ENCODE measurements around the gene CRABP1. TPM values are rescaled to one million over a fixed set of nuclear protein-coding genes. Genes with fewer than 3 reads are reported as not detected.

Gene CRABP1
- polyA plus RNA-seq, 1 donor from 2014 or later, result 7.0 TPM

- Histone ChIP-seq H3K27me3 (ENCODE audit: insufficient read depth, low read depth, low read length) (no peaks in the 10 kb centered on the region), H3K9me2 (ENCODE audit: insufficient read depth, low read length) (no peaks in the 10 kb centered on the region), H3K36me3 (ENCODE audit: insufficient read depth, low read length) (no peaks in the 10 kb centered on the region), H3K4me2 (ENCODE audit: low read length) (no peak overlapping the region), H3K4me3 (ENCODE audit: low read length) (no peak overlapping the region), H3K9ac (ENCODE audit: low read length) (no peak overlapping the region), H3F3A (ENCODE audit: insufficient read depth, low read length, poor library complexity, severe bottlenecking) (no peaks in the 10 kb centered on the region), H2AFZ (ENCODE audit: low read depth, low read length) (no peak overlapping the region), H3K9me3 (ENCODE audit: low read length) (no peaks in the 10 kb centered on the region), H3K27ac (ENCODE audit: low read length) (no peak overlapping the region), H3K79me2 (replicated peaks; ENCODE audit: insufficient read depth, low read length) (no peaks in the 10 kb centered on the region), H4K20me1 (ENCODE audit: insufficient read depth) (no peaks in the 10 kb centered on the region)
- TF ChIP-seq REST (IDR thresholded peaks at IDR 0.05; ENCODE audit: borderline replicate concordance) (no peak), RAD21 (conservative IDR thresholded peaks at IDR 0.05) (no peak), EP300 (conservative IDR thresholded peaks at IDR 0.05; ENCODE audit: poor library complexity, severe bottlenecking) (no peak), POLR2AphosphoS5 (IDR thresholded peaks at IDR 0.05) (no peak), SMC3 (conservative IDR thresholded peaks at IDR 0.05; ENCODE audit: poor library complexity) (no peak), TAF1 (IDR thresholded peaks at IDR 0.05; ENCODE audit: low read depth) (no peak), MXI1 (conservative IDR thresholded peaks at IDR 0.05; ENCODE audit: poor library complexity, severe bottlenecking) (no peak), EZH2 (IDR thresholded peaks at IDR 0.05; ENCODE audit: borderline replicate concordance, insufficient read depth, low read length, poor library complexity, severe bottlenecking) (no peak), CTCF (IDR thresholded peaks at IDR 0.05; ENCODE audit: poor library complexity, severe bottlenecking) (no peak)
Measured at GRCh38 chr15:78304216-78305066, 35.7 kb upstream of the CRABP1 start.

- Histone ChIP-seq H3K36me3 (ENCODE audit: insufficient read depth, low read length) (no peaks in the 10 kb centered on the region), H3K79me2 (replicated peaks; ENCODE audit: insufficient read depth, low read length) (no peaks in the 10 kb centered on the region), H3K9me2 (ENCODE audit: insufficient read depth, low read length) (no peaks in the 10 kb centered on the region), H3K27ac (ENCODE audit: low read length) (no peak overlapping the region), H3K27me3 (ENCODE audit: insufficient read depth, low read depth, low read length) (no peaks in the 10 kb centered on the region), H3K4me2 (ENCODE audit: low read length) (no peak overlapping the region), H3K9me3 (ENCODE audit: low read length) (no peaks in the 10 kb centered on the region), H3F3A (ENCODE audit: insufficient read depth, low read length, poor library complexity, severe bottlenecking) (no peaks in the 10 kb centered on the region), H4K20me1 (ENCODE audit: insufficient read depth) (no peaks in the 10 kb centered on the region), H2AFZ (ENCODE audit: low read depth, low read length) (no peak overlapping the region), H3K9ac (ENCODE audit: low read length) (no peak overlapping the region), H3K4me3 (ENCODE audit: low read length) (no peak overlapping the region)
- no peak for TF ChIP-seq CTCF (IDR thresholded peaks at IDR 0.05; ENCODE audit: poor library complexity, severe bottlenecking)
- TF ChIP-seq EZH2 (IDR thresholded peaks at IDR 0.05; ENCODE audit: borderline replicate concordance, insufficient read depth, low read length, poor library complexity, severe bottlenecking), result no peak
- no peak for TF ChIP-seq TAF1 (IDR thresholded peaks at IDR 0.05; ENCODE audit: low read depth)
- TF ChIP-seq MXI1 (conservative IDR thresholded peaks at IDR 0.05; ENCODE audit: poor library complexity, severe bottlenecking), result no peak
- no peak for TF ChIP-seq SMC3 (conservative IDR thresholded peaks at IDR 0.05; ENCODE audit: poor library complexity)
- TF ChIP-seq POLR2AphosphoS5 (IDR thresholded peaks at IDR 0.05), result no peak
- TF ChIP-seq RAD21 (conservative IDR thresholded peaks at IDR 0.05), result no peak
- TF ChIP-seq REST (IDR thresholded peaks at IDR 0.05; ENCODE audit: borderline replicate concordance), result no peak
- no peak for TF ChIP-seq EP300 (conservative IDR thresholded peaks at IDR 0.05; ENCODE audit: poor library complexity, severe bottlenecking)
Measured at GRCh38 chr15:78306176-78306774, 33.9 kb upstream of the CRABP1 start.

Data from neural cell (in vitro differentiated cells).